Breast epithelium (tissue), 3 donors: ENCODE data around the gene TRIO.

ENCODE experiments used
- POLR2AphosphoS5 ChIP-seq, 3 donors: sonication (generic); formaldehyde crosslinking; IDR thresholded peaks; one replicate each; pipeline ENCODE4 v1.6.1; 2017; ENCODE audit warnings: antibody characterized with exemption in 3 of 3
- TF ChIP-seq, protein P1 (sequence below), 3 donors: fragments of 450-650 bp; IDR thresholded peaks; one replicate each; pipeline ENCODE4 v1.5.1; 2016 to 2017; ENCODE audit warnings: antibody characterized with exemption in 3 of 3, mild to moderate bottlenecking in 3 of 3, moderate library complexity in 3 of 3

DNA sequence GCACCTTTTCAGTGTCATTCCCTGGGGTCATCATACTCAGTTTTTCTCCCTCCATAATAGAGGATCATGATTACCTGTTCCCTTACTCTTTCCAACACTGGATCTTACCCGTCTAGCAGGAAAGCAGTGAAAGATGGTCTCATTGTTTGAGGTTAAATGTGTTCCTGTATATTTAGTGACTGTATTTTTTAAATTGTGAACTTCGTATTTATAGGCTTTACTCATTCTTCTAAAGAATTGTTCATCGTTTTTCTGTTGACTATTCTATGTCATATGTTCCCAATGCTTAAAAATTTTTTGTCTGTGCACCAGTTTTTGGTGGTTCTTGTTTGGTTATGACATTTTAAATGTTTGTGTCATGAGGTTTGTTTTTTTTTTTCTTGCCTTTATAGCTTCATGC is 233.6 kb downstream of the TRIO start:
- TF ChIP-seq, protein P1, sequence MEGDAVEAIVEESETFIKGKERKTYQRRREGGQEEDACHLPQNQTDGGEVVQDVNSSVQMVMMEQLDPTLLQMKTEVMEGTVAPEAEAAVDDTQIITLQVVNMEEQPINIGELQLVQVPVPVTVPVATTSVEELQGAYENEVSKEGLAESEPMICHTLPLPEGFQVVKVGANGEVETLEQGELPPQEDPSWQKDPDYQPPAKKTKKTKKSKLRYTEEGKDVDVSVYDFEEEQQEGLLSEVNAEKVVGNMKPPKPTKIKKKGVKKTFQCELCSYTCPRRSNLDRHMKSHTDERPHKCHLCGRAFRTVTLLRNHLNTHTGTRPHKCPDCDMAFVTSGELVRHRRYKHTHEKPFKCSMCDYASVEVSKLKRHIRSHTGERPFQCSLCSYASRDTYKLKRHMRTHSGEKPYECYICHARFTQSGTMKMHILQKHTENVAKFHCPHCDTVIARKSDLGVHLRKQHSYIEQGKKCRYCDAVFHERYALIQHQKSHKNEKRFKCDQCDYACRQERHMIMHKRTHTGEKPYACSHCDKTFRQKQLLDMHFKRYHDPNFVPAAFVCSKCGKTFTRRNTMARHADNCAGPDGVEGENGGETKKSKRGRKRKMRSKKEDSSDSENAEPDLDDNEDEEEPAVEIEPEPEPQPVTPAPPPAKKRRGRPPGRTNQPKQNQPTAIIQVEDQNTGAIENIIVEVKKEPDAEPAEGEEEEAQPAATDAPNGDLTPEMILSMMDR (IDR thresholded peaks at IDR 0.05) = no peak
- no peak for TF ChIP-seq POLR2AphosphoS5 (IDR thresholded peaks at IDR 0.05)
